NCI-H82 (cell line): ENCODE measurements around the gene SMAD7.
"Not testable (repeated sequence)": the region's sequence is repeated elsewhere in the genome, so short reads cannot be mapped to it uniquely, and the experiment has no call there.

Experiments used
- DNase-seq: peaks from one replicate; lab custom pipeline; 2025; lab: John Stamatoyannopoulos, UW

SMAD7 gene

GRCh38 chr18:48877941-48878340, 72.8 kb downstream of the SMAD7 start:
- no peak for DNase-seq

DNA sequence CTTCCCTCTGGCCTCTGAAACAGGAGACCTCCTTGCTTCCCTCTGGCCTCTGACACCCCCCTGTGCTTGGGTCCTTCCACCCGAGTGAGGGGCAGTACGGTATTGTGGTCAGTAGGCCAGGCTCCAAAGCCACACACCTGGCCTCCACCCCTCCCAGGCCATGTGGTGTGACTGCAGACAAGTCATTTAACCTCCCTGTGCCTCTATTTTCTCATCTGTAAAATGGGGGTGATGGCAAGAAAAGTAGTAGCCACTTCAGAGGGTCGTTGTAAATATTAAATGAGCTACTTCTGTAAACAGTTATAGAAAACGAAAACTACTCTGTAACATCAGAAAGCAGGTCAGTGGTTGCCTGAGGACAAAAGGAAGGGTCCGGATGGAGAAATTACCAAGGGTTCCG, 74.2 kb downstream of the SMAD7 start:
- DNase-seq, result no peak

DNA sequence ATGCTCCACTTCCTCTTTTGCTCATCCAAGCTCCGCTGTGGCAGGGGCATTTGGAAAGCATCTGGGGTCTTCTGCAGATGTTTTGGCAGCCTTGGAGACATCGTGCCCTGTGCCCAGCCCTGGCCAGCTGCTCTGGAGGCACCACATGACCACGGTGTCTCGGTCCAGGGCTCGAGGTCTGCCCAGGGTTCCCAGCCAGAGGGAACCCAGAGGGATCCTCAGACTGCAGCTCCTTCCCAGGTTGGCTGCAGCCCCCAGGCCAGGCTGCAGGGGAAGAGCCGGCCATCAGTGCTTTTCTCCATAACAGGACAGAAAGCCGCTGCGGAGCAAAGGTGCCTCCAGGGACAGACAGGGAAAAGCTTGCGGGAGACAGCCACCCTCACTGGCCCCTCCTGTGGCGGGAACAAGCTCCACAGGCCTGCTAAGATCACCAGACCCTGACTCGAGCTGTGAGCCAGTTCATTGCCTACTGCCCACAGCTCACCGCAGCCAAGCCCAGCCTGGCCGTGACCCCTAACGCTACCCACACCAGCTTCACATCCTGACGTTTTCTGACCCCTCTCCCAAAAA, 74.7 kb downstream of the SMAD7 start:
- DNase-seq, result no peak

GRCh38 chr18:48875314-48875941, 75.3 kb downstream of the SMAD7 start:
- no peak for DNase-seq

GRCh38 chr18:48874701-48875162, 76.0 kb downstream of the SMAD7 start:
- no peak for DNase-seq

GRCh38 chr18:48874233-48874632, 76.5 kb downstream of the SMAD7 start:
- DNase-seq, result no peak

DNA sequence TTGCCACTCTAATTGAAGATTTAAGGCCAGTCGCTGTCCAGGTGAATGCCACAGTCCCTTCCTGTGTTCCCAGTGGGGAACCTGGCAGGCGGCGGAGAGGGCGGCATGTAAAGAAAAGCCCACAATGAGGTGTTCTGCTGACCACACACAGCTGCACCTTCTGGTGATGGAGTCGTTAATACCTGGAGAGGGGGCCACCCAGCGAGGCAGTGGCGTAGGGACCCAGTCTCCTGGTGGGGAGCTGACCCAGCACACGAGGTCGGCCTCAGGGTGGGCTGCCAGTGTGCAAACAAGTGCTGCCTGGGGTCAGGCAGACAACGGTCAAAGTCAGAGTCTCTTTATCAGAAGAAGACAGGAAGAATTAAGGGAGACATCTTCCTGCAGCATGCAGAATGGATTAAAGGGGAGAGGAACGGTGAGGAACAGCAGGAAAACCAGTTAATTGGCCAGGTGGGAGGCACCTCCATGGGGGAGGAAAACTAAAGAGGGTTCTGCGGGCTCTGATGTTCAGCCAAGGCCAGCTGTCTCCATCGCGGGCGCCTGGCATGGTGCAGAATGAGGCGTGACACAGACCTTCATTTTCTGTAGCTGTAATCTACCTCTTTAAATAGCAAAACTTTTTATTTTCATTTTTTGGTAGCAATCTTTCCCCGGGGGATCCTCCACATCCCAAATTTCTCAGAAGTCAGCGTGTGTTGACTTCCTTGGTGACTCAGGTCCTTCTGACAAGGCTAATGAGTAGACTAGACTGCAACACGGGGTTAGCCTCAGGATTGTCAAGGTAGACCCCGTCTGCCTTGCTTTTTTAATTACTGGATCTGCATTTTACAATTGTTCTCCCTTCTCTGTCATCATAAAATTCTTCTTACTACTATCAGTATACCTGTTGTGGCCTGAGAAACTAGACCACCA, 78.3 kb downstream of the SMAD7 start:
- DNase-seq, result no peak

GRCh38 chr18:48871391-48872166, 79.2 kb downstream of the SMAD7 start:
- DNase-seq, result no peak

DNA sequence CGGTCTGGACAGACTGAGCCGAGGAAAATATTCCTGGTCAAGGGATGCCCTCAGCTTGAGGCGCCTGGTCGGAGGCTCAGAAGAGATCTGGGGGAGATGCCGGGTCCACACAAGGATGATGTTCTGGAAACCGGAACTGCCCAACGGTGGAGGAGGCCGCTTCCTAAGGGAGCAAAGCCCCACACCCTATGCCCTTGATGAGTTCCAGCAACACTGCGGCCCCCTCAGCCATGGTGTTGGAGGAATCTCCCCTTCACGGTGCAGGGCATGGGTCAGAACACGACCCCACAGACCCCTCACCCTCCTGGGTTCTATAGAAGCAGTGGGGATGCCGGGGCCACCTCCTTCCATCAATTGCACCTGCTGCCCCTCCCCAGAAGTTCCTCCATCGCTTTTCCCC, 79.8 kb downstream of the SMAD7 start:
- not testable (repeated sequence) for DNase-seq
